GM12873 (cell line): ENCODE data around the gene KDM1A.

ENCODE experiments used
- CTCF ChIP-seq: IDR thresholded peaks from 2 replicates; pipeline ENCODE4 v1.5.1; 2012; ENCODE audit warnings: low read depth, mild to moderate bottlenecking, moderate library complexity, low read length, control low read depth; ENCODE audit not compliant: insufficient read depth; ENCODE audit errors: missing control alignments

Gene KDM1A

GRCh38 chr1:23118957-23119792, 99.9 kb downstream of the KDM1A start:
- no peak for TF ChIP-seq CTCF

- no peak for TF ChIP-seq CTCF
Measured at GRCh38 chr1:23120383-23120782, 101.1 kb downstream of the KDM1A start.

- TF ChIP-seq CTCF = no peak
Measured at GRCh38 chr1:23122023-23122748, 102.9 kb downstream of the KDM1A start.

GRCh38 chr1:23122796-23123195, 103.5 kb downstream of the KDM1A start:
- TF ChIP-seq CTCF = no peak

- no peak for TF ChIP-seq CTCF
Measured at GRCh38 chr1:23123528-23123927, 104.3 kb downstream of the KDM1A start.

GRCh38 chr1:23124259-23125026, 105.2 kb downstream of the KDM1A start:
- no peak for TF ChIP-seq CTCF

- no peak for TF ChIP-seq CTCF
Measured at GRCh38 chr1:23125489-23125888, 106.2 kb downstream of the KDM1A start.
